Hematopoietic multipotent progenitor cell treated with erythropoietin and hydrocortisone succinate and interleukin-3 and kit ligand, for 6 days (in vitro differentiated cells): ENCODE data around the gene CIART.
"Not testable (repeated sequence)": the region's sequence is repeated elsewhere in the genome, so short reads cannot be mapped to it uniquely, and the experiment has no call there.

ENCODE experiments used
- DNase-seq: peaks from one replicate; pipeline ENCODE4 v3.0.0-alpha.2; 2015

The CIART gene

DNA sequence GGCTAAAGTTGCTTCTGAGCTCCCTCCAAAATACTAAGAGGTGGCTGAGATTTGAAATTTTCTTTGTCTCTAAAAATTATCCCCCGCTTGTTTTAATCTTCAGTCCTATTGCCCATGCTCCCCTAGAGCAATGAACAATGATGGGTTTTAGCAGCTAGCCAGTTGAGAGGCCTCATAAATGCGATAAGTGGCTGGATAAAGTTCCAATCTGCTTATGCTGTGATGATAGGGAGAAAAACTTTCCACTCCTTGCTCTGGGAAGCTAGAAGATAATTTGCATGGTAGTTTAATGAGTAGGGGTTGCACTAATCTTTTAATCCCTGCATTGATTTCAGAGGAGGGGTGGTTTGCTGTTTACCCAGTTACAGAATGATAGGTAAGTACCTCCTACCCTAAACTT is 29.4 kb downstream of the CIART start:
- DNase-seq = no peak

DNA sequence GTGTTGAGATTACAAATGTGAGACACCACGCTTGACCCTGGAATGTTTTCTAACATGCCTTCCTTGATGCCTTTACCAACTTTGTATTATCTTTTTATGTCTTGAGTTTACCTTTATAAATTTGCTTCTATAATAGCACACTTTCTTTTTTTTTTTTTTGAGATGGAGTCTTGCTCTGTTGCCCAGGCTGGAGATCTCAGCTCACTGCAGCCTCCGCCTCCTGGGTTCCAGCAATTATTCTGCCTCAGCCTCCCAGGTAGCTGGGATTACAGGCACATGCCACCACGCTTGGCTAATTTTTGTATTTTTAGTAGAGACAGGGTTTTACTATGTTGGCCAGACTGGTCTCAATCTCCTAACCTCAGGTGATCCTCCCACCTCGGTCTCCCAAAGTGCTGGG is 32.3 kb downstream of the CIART start:
- DNase-seq = not testable (repeated sequence)

DNA sequence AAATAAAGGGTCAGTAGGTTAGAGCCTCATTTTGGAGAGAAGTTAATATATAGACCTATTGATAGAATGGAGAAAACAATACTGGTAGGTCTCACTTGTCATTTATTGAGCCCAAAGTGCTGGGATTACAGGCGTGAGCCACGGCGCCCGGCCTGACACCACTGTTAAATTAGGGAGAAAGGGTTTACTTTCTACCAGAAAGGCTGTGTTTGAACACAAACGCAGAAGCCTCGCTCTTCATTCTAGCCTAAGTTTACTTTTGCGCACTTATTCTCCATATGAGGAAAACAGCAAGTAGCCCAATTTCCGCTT is 38.3 kb downstream of the CIART start:
- DNase-seq = peak; percentile 13

DNA sequence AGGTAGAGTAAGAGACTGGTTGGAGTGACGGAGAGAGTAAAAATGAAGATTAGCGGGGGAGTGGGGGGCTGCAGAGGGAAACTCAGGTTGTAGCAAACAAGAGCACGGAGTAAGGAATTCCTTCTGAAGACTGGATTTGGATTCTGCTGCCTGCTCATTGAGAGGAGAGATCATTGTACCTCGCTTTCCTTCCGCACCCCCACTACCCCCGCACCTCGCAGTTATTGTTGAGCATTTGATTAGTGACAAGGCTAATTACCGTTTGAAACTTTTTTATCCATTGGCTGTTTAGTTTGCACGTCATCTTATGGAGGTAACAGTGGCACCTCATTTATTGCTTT is 39.4 kb downstream of the CIART start:
- peak; percentile 48 for DNase-seq

DNA sequence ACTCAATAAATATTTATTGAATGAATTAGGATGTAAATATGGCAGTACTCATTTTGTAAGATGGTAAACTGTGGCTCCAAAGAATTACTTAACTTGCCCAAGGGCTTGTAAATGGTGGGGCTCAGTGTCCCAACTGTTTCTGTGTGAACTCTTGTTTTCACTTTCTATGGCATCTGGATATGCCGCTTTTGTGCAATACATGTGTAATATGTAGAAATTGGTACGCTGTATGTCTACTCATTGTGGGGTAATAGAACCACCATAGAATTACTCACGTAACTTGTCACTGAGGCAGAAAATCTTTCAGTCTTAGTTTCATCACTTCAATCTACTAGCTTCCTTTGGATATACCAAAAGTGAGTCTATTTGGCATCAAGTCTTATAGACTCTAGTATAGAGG is 40.0 kb downstream of the CIART start:
- peak; percentile 21 for DNase-seq

DNA sequence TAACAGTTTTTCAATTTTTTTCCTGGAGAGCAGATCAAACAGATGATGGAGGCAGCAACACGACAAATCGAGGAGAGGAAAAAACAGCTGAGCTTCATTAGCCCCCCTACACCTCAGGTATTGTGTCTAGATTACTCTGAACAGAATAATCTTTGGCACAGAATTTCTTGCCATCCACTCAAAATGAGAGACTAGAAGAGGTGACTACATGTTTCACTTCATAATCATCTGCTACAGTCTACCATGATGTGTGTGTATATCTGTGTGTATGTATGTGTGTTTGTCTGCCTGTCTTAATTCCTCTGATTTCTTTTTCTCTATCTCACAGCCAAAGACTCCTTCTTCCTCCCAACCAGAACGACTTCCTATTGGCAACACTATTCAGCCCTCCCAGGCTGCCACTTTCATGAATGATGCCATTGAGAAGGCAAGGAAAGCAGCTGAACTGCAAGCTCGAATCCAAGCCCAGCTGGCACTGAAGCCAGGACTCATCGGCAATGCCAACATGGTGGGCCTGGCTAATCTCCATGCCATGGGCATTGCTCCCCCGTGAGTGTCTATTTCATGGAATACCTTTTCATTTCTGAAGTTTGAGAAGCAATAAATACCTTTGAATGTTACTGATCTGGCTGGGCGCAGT is 50.4 kb downstream of the CIART start:
- DNase-seq = no peak
